Effector CD8-positive, alpha-beta T cell (primary cell): ENCODE results near the gene SLITRK3.

Source experiments
- DNase-seq: peaks from one replicate; lab custom pipeline; 2025; lab: John Stamatoyannopoulos, UW
- total RNA-seq, 4 experiments: gene quantifications; one replicate each; lab custom pipeline; 2026; lab: John Stamatoyannopoulos, UW

The SLITRK3 gene
- total RNA-seq = 0 reads per million in 4 experiments

DNA sequence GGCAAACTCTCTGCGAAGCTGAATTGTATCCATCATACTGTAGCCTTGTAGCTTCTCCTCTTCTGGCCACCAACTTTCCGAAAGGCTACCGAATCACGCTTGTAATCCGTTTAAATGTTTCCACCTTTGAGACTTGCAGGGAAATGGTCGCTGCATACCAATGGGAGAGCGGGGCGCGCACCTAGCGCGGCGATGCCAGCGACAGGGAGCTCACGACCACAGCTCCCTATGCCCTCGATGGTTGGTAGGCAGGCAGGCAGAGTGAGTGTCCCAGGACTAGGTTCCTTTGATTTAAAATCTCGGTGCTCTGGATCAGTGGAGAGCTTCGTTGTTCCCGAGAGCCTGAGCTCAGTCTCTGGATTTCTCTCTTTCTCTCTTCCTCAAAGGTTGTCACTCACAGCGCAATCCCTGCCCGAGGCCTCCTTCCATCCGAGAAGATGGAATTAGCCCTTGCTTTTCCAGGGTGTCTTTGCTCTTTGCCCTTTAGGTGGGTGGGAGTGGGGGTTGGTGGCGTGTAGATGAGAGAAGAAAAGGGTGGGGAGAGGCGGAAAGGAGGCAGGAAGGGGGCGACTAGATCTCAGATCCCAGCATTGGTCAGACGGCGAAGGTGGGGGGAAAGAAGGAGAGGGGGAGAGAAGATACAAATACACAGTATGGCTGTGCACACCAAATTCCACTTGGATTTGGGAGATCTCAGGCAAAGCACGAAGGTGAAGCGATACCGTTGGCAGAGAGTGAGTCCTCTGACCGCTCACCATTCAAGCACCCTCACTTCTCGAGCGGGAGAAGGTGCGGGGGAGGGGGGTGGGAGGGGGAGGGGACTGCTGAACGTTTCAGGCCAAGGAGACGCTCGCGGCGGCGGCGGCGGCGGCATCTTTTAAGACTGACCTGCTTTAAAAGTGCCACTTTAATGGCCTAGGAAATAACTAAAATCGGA, at the start of gene SLITRK3:
Gene SLITRK3 (minus strand): TSS at position 745 of the 937 bp plus-strand sequence. CDS start 5,554 bp downstream, outside the sequence.
- DNase-seq = no peak

DNA sequence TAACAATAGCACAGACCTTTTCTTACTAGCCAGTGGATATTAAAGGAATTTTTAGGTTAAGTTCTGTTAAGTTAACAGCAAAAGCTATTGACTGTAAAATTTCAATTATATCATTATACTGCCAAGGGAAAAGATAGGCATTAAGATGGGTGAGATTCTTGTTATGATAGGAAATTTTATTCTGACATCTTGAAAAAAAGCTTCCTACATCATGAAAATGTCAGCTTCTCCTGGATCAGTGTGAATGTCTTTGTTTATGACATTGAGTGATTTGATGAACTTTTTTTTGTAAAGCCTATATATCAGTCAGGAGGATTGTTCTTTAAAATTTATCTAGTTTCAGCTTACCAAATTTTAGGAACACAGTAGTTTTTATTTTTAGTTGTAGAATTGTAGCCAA, 47.4 kb upstream of the SLITRK3 start:
- no peak for DNase-seq

GRCh38 chr3:165233501-165234195, 37.5 kb upstream of the SLITRK3 start:
- DNase-seq = no peak

GRCh38 chr3:165225604-165226003, 29.4 kb upstream of the SLITRK3 start:
- DNase-seq = no peak

GRCh38 chr3:165217739-165218138, 21.6 kb upstream of the SLITRK3 start:
- DNase-seq = no peak

- DNase-seq = no peak
Measured at GRCh38 chr3:165212580-165212979, 16.4 kb upstream of the SLITRK3 start.

DNA sequence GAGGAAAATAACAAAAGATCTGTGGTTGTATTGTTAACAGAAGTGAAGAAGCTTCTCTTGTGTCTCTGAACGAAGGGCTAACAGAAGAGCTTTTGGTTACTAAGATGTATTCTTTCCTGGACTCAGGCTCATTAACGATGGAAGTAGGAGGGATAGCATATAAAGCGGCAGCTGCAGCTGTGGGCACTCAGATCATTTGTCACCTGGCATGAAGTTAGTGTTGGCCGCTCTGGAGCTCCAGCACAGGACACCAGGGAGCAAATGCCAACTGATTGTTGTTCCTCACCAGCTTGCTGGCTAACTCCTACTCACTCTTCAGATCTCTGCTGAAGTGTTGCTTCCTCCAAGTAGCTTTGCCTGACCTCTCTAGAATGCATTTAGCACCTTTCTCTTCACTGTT, 15.5 kb upstream of the SLITRK3 start:
- DNase-seq = no peak

DNA sequence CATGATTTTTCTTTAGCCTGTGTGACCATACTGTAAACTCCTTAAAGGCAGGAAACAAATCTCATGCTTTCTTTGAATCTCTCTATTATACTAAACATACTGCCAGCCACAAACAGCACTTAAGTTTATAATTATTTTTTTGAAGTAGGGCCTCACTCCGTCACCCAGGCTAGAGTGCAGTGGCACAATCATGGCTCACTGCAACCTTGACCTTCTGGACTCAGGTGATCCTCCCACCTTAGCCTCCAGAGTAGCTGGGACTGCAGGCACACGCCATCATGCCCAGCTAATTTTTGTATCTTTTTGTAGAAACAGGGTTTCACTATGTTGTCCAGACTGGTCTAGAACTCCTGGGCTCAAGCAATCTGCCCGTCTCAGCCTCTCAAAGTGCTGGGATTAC, 14.5 kb upstream of the SLITRK3 start:
- no peak for DNase-seq

DNA sequence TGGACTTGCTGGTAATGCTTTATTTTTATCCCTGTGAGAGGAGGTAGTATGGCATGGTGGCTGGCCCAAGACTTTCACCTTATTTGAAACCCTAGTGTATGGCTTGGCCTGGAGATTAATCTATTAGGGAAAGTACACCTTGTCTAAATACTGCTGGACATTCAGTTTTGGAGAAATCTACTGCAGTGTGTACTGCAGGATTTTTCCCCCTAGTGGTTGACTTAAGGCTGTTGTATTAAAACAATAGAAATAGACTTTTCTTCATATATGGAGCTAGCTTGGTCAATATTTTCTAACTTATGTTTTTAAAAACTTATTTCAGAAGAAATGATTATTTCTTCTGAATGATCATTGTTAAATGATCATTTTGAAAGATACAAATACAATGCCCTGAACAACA, 13.9 kb upstream of the SLITRK3 start:
- DNase-seq = no peak

DNA sequence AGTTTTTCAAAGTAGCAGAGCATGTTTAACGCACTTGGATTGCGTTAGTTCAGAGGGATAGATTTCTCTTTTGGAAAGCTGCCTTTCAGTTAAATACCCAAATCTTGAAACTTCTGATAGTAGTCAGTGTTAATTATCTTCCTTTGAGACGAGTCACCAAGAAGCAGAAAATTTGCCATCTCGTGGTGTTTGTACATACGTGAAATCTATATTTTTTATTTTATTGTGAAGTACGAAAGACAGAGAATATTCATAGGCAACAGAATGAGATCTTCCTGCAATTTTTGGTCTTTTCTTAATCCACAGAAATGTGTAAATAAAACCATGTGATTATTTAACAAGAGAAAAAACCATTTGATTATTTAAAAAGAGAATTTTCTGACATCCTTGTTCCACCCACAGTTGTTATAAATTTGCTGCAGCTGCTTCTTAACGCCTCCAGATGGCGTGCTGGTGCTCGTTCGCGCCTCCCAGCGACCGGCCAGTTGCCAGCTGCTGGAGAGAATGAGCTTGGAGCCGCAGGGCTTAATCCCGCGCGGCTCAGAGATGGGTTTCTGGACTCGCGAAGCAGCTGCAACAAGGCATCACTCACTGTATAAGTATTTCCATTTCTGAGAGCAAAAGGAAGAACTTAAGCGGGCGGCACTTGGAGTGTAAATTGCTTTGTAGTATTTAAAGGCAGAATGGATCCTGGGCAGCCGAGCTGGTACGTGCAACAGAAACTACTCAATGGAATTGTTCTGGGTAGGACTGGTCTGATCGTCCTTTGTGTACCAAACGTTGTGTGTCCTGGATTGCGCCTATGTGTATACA, 10.5 kb upstream of the SLITRK3 start:
- DNase-seq = no peak

GRCh38 chr3:165204445-165204844, 8.3 kb upstream of the SLITRK3 start:
- no peak for DNase-seq

DNA sequence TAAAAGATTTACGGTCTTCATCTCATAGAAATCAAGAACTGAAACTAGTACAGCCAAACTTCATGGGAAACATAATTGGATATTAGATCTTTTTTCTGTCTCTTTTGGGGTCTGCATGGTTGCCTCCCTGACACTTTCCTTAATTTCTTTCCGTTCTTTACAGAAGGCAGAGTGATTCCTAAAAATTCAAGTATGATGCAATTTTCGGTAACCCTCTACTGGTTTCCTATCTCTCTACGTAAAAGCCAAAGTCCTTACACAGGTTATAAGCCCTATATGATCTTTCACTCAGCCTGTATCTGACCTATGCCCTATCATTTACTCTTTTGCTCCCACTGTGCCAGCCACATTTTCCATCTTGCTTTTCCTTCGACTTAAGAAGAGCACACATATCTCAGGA, 6.8 kb upstream of the SLITRK3 start:
- DNase-seq = no peak

- no peak for DNase-seq
Measured at GRCh38 chr3:165201964-165202363, 5.8 kb upstream of the SLITRK3 start.

DNA sequence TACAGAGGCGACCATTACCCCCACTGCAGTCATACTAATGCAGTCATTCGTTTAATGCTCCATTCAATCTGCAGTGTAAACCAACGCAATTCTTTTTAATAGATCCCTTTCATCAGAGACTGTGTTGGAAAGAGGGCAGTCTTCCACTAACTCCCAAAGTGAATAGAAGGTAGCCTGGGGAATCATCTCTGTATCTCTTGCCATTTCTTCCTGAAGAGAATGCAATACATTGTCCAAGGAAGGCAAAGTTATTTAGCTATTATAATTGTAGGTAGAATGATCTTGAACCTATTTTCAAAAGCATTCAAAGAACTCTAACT, 1.3 kb upstream of the SLITRK3 start:
- no peak for DNase-seq

DNA sequence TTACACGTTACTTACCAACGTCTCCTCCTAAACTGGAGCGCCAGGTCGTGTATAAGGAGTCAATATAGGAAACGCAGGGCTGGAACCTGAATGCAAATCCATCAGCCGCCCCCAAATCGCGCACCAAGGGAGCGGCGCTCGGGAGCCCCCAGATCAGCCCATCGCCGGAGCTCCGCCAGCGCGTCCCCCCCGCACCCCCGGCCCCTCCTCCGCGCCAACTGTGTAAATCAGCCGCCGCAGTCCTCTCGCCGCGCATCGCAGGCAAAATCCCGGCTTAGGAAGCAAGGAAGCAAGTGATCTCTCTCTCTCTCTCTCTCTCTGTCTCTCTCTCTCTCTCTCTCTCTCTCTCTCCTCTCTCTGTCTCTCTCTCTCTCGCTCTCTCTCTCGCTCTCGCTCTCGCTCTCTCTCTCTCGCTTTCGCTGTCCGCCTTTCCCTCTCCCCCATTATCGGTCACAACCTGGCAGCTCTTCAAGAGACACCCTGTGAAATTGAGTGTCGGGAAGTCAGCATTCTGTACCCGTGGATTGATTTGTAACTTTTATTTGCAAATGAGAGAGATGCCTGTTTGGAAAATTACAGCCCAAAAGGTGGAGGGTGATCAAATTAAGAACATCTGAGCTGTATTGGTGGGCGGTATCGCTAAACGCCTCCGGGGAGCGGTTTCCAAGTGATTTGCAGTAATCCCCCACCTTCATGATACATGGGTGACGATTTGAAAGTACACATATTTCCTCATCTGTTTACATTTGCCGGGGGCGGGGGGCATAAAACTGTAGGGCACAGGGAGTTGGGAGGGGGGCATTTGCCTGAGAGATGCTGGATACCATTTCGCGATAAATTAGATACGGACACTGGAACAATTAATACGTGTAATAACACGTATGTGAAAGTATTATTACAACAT, 645 bp upstream of the SLITRK3 start:
- no peak for DNase-seq

GRCh38 chr3:165195241-165195639, 944 bp downstream of the SLITRK3 start:
- no peak for DNase-seq

- DNase-seq = no peak
Measured at GRCh38 chr3:165194511-165195240, 1.5 kb downstream of the SLITRK3 start.

DNA sequence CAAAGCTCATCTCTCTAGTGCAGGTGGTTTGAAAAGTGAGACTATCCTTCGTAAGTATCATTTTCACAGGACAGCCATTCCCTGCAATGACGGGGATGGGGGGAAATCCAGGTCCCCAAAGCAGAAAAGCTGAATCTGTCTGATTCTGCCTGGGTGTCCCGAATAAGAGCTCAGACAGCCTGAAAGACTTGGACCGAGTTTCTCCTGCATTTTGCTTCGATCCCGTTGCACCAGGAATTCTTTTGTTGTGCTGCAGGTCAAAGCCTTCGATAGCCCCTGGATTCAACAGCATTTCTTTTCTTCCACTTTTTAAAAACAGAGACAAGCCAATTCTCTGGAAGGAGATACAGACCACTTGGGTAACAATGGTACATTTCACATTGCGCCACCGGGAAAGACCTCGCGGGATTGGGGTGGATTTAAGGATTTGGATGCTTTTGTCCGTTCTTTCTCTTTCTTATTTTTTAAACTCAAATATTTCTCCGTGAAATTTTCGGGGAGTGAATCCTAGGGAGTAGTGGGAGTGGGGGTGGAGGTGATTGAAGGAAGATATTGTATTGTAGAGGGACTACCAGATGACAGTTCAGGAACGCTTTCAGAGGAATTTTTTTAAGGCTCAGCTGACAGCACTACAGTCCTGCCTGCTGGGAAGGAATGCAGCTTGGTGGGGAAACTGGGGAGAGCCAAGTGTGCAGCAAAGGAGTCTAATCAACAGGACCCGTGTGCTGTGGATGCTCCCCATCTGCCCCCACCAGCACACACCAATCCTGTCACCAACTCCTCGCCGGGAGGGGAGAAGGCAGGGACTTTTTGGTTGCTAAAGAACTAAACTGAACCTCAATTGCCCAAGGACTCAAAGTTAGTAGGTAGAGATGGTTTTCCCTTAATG, 2.6 kb downstream of the SLITRK3 start:
- no peak for DNase-seq

GRCh38 chr3:165192610-165193192, 3.5 kb downstream of the SLITRK3 start:
- no peak for DNase-seq
